ENCODE data around the gene LAGE3.

GRCh38 chrX:154433605-154434004, 45.5 kb downstream of the LAGE3 start:
- TF ChIP-seq POLR2A (IDR thresholded peaks at IDR 0.05; ENCODE audit: control extremely low read depth in 1 of 2, low read depth in 2 of 2, low read length in 2 of 2), result no peak
- TF ChIP-seq EZH2 (IDR thresholded peaks at IDR 0.05; ENCODE audit: low read depth, low read length, severe bottlenecking), result no peak
- no peak for TF ChIP-seq POLR2AphosphoS5 (IDR thresholded peaks at IDR 0.05; ENCODE audit: low read depth, low read length)
- TF ChIP-seq TAF7 (optimal IDR thresholded peaks at IDR 0.05; ENCODE audit: borderline replicate concordance, low read depth, low read length), result no peak
- TF ChIP-seq CTCF (IDR thresholded peaks at IDR 0.05; ENCODE audit: control extremely low read depth in 1 of 3, insufficient read depth in 1 of 3, low read depth in 1 of 3, low read length in 3 of 3), result no peak
